OCI-LY7 (cell line): ENCODE data around the gene MBLAC1. TPM values are rescaled to one million over a fixed set of nuclear protein-coding genes. Genes with fewer than 3 reads are reported as not detected.

ENCODE experiments used
- BruUV-seq: library from RNA; stranded (reverse); fragments of 400-500 nt; replicated peaks from 2 replicates; lab custom pipeline; 2021; lab: Mats Ljungman, UMichigan
- CTCF ChIA-PET: fragments of 300-600 bp; sonication (Branson Sonifier 250); formaldehyde crosslinking; loops from one replicate; lab custom pipeline; 2022; ENCODE audit warnings: antibody characterized with exemption; ENCODE audit not compliant: unreplicated experiment; lab: Charles Lee
- POLR2A ChIA-PET: fragments of 300-600 bp; sonication (Branson Sonifier 250); formaldehyde crosslinking; loops from one replicate; lab custom pipeline; 2022; ENCODE audit warnings: antibody characterized with exemption; lab: Charles Lee
- DNase-seq: peaks from one replicate; pipeline ENCODE4 v3.0.0-alpha.2; 2015; ENCODE audit warnings: low spot score
- H2AFZ ChIP-seq: fragments of 200-600 bp; sonication (generic), shearing (Covaris generic); 2 replicates; pipeline ENCODE4 v1.6.1; 2014; ENCODE audit warnings: mild to moderate bottlenecking, antibody characterized with exemption, low read length, moderate library complexity
- H3K27ac ChIP-seq: fragments of 200-600 bp; sonication (generic); 2 replicates; pipeline ENCODE4 v1.5.1; 2014; ENCODE audit warnings: mixed run types, low read depth, mild to moderate bottlenecking, moderate library complexity, low read length, inconsistent platforms; ENCODE audit not compliant: poor library complexity, severe bottlenecking
- H3K36me3 ChIP-seq: fragments of 200-600 bp; sonication (generic); 2 replicates; pipeline ENCODE4 v1.6.1; 2014; ENCODE audit warnings: mild to moderate bottlenecking, antibody characterized with exemption, low read length, moderate library complexity, mixed read lengths; ENCODE audit not compliant: insufficient read depth
- H3K4me1 ChIP-seq: fragments of 200-600 bp; sonication (generic); 2 replicates; pipeline ENCODE4 v1.5.1; 2014; ENCODE audit warnings: mild to moderate bottlenecking, low read length; ENCODE audit not compliant: insufficient read depth, poor library complexity, severe bottlenecking
- H3K4me2 ChIP-seq: fragments of 200-600 bp; sonication (generic); 2 replicates; pipeline ENCODE4 v1.6.1; 2014; ENCODE audit warnings: mild to moderate bottlenecking, low read length
- H3K4me3 ChIP-seq: fragments of 200-600 bp; sonication (generic); 2 replicates; pipeline ENCODE4 v1.5.1; 2014; ENCODE audit warnings: mild to moderate bottlenecking, low read depth, low read length; ENCODE audit not compliant: poor library complexity, severe bottlenecking
- H3K79me2 ChIP-seq: fragments of 200-600 bp; sonication (generic); 2 replicates; pipeline ENCODE4 v1.6.1; 2016; ENCODE audit warnings: low read depth, mild to moderate bottlenecking, low read length, moderate library complexity, mixed read lengths; ENCODE audit not compliant: insufficient read depth
- H3K9me2 ChIP-seq: fragments of 200-600 bp; sonication (generic); 2 replicates; pipeline ENCODE4 v1.6.1; 2016; ENCODE audit warnings: mild to moderate bottlenecking, low read length, mixed read lengths; ENCODE audit not compliant: insufficient read depth
- H3K9me3 ChIP-seq: fragments of 200-600 bp; sonication (generic); 2 replicates; pipeline ENCODE4 v1.6.1; 2014; ENCODE audit warnings: mild to moderate bottlenecking, mixed run types, low read length, mixed read lengths
- H4K20me1 ChIP-seq: fragments of 200-600 bp; sonication (generic); 2 replicates; pipeline ENCODE4 v1.6.1; 2014; ENCODE audit warnings: mild to moderate bottlenecking, antibody characterized with exemption, low read length, moderate library complexity, mixed read lengths; ENCODE audit not compliant: insufficient read depth
- EZH2phosphoT487 ChIP-seq: fragments of 200-600 bp; sonication (generic); IDR thresholded peaks from 2 replicates; pipeline ENCODE4 v1.6.1; 2018; ENCODE audit warnings: low read depth, borderline replicate concordance, mild to moderate bottlenecking, mixed run types, antibody characterized with exemption, low read length, moderate library complexity, mixed read lengths
- intact Hi-C: fragments of 100-400 bp; cut with micrococcal nuclease; formaldehyde crosslinking; loops from one replicate; pipeline ENCODE4 v1.10.0; 2022; ENCODE audit not compliant: unreplicated experiment
- total RNA-seq, 2 experiments: library from RNA; depleted of rRNA in 1 of 2; stranded (reverse); fragments of >200 nt in 1 of 2; shearing (Covaris generic) in 1 of 2; gene quantifications; 2 replicates each; pipeline ENCODE4 v1.2.3, GENCODE V29; 2014 to 2022
- TF ChIP-seq, protein P1 (sequence below): fragments of 200-600 bp; sonication (generic); conservative IDR thresholded peaks from 2 replicates; pipeline ENCODE4 v1.5.1; 2014; ENCODE audit warnings: mild to moderate bottlenecking, antibody characterized with exemption, low read length, moderate library complexity, mixed read lengths

Gene MBLAC1
- total RNA-seq, 2 experiments from 2014 or later: 4.5 to 4.8 TPM

DNA sequence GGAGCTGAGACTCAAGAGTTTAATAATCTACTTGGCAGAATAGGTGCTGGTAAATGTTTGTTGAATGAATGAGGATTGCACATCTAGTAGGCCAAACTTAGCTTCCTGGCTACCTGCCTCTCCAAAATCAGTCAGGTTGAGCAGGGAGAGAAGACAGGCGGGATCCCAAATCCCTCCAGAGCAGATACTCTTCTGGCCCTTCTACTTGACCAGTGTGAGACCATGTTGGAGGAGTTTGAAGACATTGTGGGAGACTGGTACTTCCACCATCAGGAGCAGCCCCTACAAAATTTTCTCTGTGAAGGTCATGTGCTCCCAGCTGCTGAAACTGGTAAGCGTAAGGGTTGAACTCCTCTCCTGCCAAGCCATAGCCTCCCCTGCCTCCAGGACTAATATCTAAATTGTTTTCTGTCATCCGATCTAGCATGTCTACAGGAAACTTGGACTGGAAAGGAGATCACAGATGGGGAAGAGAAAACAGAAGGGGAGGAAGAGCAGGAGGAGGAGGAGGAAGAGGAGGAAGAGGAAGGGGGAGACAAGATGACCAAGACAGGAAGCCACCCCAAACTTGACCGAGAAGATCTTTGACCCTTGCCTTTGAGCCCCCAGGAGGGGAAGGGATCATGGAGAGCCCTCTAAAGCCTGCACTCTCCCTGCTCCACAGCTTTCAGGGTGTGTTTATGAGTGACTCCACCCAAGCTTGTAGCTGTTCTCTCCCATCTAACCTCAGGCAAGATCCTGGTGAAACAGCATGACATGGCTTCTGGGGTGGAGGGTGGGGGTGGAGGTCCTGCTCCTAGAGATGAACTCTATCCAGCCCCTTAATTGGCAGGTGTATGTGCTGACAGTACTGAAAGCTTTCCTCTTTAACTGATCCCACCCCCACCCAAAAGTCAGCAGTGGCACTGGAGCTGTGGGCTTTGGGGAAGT is 2.2 kb upstream of the MBLAC1 start:
- DNase-seq: no peak
- CTCF ChIA-PET: interaction anchor here (0.8 to 1.5 kb wide), 3 partner anchors 23 to 283 kb away, joined by 3 to 5 read pairs (median 3); partner anchors contain the start of gene AP4M1

DNA sequence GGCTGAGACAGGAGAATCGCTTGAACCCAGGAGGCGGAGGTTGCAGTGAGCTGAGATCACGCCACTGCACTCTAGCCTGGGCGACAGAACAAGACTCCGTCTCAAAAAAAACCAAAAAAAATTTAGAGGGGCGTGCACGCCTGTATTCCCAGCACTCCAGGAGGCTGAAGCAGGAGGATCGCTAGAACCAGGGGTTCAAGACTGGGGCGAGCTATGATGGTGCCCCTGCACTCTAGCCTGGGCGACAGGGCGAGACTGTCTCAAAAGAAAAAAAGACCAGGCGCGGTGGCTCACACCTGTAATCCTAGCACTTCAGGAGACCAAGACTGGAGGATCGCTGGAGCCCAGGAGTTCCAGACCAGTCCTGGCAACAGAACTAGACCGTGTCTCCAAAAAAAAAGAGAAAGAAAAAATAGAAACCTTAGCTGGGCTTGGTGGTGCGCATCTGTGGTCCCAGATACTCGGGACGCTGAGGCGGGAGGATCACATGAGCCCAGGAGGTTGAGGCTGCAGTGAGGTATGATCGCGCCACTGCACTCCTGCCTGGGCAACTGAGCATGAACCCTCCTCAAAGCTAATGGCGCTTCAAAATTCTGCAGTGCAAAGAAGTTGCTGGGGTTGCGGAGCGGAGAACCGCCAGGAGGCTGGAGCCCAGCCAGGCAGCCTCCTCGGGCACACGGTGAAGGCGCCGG is 382 bp upstream of the MBLAC1 start:
- Histone ChIP-seq H3K4me1 (peaks cover 46% of the 10 kb centered on the region), H3K36me3 (peaks cover 24% of the 10 kb centered on the region; the same call in 1 of the 2 replicates), H3K27ac (peak overlapping the region; percentile 94), H3K79me2 (peaks cover 8% of the 10 kb centered on the region; the same call in 1 of the 2 replicates), H4K20me1 (no peaks in the 10 kb centered on the region), H3K9me2 (no peaks in the 10 kb centered on the region), H3K4me3 (peak overlapping the region; percentile 73), H3K4me2 (peak overlapping the region; percentile 91), H2AFZ (peak overlapping the region; percentile 70), H3K9me3 (no peaks in the 10 kb centered on the region)
- POLR2A ChIA-PET: interaction anchor here (0.6 to 2.9 kb wide), 6 partner anchors 12 to 992 kb away, joined by 3 to 22 read pairs (median 4); partner anchors contain the start of genes AP4M1, LAMTOR4 and MCM7
- DNase-seq: no peak
- intact Hi-C loops: loop anchor here (2.0 to 5.0 kb wide), 2 partner anchors 26 to 44 kb away; partner anchors contain the start of genes AP4M1, MCM7 and ZNF3
- TF ChIP-seq, protein P1, sequence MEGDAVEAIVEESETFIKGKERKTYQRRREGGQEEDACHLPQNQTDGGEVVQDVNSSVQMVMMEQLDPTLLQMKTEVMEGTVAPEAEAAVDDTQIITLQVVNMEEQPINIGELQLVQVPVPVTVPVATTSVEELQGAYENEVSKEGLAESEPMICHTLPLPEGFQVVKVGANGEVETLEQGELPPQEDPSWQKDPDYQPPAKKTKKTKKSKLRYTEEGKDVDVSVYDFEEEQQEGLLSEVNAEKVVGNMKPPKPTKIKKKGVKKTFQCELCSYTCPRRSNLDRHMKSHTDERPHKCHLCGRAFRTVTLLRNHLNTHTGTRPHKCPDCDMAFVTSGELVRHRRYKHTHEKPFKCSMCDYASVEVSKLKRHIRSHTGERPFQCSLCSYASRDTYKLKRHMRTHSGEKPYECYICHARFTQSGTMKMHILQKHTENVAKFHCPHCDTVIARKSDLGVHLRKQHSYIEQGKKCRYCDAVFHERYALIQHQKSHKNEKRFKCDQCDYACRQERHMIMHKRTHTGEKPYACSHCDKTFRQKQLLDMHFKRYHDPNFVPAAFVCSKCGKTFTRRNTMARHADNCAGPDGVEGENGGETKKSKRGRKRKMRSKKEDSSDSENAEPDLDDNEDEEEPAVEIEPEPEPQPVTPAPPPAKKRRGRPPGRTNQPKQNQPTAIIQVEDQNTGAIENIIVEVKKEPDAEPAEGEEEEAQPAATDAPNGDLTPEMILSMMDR: no peak
- TF ChIP-seq EZH2phosphoT487: no peak
- BruUV-seq: TSS peak; percentile 89
- CTCF ChIA-PET: no interaction called here

More for the DNA sequence above, 2.2 kb upstream of the MBLAC1 start:
- H3K4me1 ChIP-seq: peaks cover 46% of the 10 kb centered on the region
- peak overlapping the region; percentile 91 for H3K4me2 ChIP-seq
- H3K4me3 ChIP-seq: no peak overlapping the region
- H2AFZ ChIP-seq: no peak overlapping the region
- H3K36me3 ChIP-seq: peaks cover 24% of the 10 kb centered on the region; the same call in 1 of the 2 replicates
- no peaks in the 10 kb centered on the region for H4K20me1 ChIP-seq
- no peaks in the 10 kb centered on the region for H3K9me3 ChIP-seq
- TF ChIP-seq, protein P1: no peak
- no peak for TF ChIP-seq EZH2phosphoT487
- POLR2A ChIA-PET: interaction anchor here (0.8 to 2.9 kb wide), 2 partner anchors 23 to 109 kb away, joined by 5 to 22 read pairs; partner anchors contain the start of genes AP4M1, MCM7 and ZKSCAN1
- intact Hi-C loops: loop anchor here (5.0 kb wide), 1 partner anchor 42 kb away; the partner anchor contains the start of gene ZNF3
- no peaks in the 10 kb centered on the region for H3K9me2 ChIP-seq
- H3K27ac ChIP-seq: peak overlapping the region; percentile 27
- H3K79me2 ChIP-seq: peaks cover 17% of the 10 kb centered on the region; the same call in 1 of the 2 replicates
- BruUV-seq: TSS peak; percentile 52
